Limb (tissue), 2 donors: ENCODE results near the gene SDK2.
"Not testable (repeated sequence)": the region's sequence is repeated elsewhere in the genome, so short reads cannot be mapped to it uniquely, and the experiment has no call there.

Experiments
- DNase-seq, 2 donors: peaks; one replicate each; pipeline ENCODE4 v3.0.0-alpha.2; 2016; ENCODE audit errors: extremely low spot score in 2 of 2

SDK2 gene

GRCh38 chr17:73333445-73333844 is 310.8 kb downstream of the SDK2 start:
- not testable (repeated sequence) for DNase-seq

- no peak for DNase-seq
Observed at GRCh38 chr17:73331060-73331459, 313.2 kb downstream of the SDK2 start.

DNA sequence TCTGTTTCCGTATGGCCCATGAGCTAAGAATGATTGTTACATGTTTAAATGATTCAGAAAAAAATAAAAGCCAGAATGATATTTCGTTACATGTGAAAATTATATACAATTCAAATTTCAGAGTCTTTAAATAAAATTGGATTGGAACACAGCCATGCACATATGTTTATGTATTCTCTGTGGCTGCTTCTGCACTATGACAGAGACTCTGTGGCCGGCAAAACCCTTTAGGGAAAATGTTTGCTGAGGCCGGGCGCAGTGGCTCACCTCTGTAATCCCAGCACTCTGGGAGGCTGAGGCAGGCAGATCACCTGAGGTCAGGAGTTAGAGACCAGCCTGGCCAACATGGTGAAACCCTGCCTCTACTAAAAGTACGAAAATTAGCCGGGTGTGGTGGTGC is 316.6 kb downstream of the SDK2 start:
- no peak for DNase-seq

DNA sequence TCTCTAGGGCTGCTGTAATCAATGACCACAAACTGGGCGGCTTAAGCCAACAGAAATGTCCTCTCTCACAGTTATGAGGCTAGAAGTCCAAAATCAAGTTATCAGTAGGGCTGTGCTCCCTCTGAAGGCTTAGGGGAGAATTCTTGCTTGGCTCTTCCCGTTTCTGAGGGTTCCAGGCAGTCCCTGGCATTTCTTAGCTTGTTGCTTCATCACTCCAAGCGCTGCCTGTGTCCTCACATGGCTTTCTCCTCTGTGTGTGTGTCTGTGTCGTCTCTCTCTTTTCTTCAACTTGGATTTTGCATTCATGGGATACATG is 318.8 kb downstream of the SDK2 start:
- no peak for DNase-seq

- DNase-seq, result peak in 1 of 2 donors; percentile 29
Observed at GRCh38 chr17:73324711-73325526, 319.3 kb downstream of the SDK2 start.

DNA sequence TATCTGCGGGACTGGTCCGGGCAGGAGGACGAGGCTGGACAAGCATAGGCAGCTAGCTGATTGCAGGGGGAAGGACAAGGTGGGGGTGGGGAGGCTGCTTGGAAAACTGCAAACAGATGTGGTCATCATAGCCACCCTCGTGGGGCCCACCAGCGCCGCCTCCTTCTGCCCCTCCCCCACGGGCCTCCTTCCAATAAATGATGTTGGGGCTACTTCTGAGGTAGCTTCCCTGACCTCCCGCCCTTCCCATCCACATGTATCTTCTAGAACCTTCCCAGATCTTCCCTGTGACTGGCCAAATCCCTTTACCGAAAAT is 320.1 kb downstream of the SDK2 start:
- peak in 1 of 2 donors; percentile 71 for DNase-seq

GRCh38 chr17:73323409-73324159 is 320.7 kb downstream of the SDK2 start:
- no peak for DNase-seq

GRCh38 chr17:73320601-73321264 is 323.5 kb downstream of the SDK2 start:
- no peak for DNase-seq

DNA sequence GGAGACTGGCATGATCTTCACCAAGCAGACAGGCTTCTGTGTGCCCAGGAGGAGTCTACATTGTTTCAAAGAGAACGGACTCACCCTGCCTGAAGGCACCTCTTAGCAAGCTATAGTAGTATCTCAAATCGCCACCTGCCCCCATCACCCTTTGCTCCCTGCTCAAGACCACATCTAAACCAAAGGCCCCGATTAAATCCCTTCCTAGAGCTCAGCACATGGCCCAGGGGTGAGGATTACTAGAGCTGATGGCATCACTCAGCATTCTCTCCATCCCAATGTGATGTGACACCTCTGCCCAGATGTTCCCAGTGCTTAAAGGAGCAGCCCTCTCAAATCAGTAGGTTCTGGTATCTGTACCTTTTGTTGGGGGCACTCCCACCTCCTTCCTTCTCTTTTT is 324.5 kb downstream of the SDK2 start:
- DNase-seq, result no peak

- no peak for DNase-seq
Observed at GRCh38 chr17:73318836-73319235, 325.4 kb downstream of the SDK2 start.

- no peak for DNase-seq
Observed at GRCh38 chr17:73318427-73318813, 325.8 kb downstream of the SDK2 start.

- DNase-seq, result no peak
Observed at GRCh38 chr17:73317513-73318426, 326.5 kb downstream of the SDK2 start.

DNA sequence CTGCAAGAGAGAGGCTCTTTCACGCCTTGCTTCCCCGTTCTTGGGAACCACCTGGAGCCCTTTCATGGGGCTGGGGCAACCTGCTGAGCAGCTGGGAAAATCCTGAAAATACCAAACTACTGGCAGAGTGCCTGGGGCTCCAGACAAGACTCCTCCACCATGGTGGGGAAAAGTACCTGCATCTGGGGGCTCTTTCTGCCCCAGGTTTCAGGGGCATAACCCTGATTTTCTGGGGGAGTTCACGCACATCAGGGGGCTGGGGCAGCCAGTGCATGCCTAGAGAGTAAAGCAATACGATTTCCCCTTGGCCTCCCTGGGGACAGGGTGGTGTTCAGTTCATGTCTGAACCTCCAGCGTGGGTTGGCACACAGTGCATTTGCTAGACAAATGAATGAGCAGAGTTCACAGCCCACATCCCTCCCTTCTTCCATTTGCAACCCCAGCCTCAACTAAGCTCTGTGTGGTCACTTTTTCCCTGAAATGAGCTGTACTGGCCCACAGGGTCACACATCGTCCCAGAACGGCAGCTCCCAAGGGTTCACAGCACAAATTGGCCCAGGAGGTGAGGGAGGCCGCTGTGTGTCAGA is 327.2 kb downstream of the SDK2 start:
- no peak for DNase-seq

- no peak for DNase-seq
Observed at GRCh38 chr17:73315471-73315870, 328.8 kb downstream of the SDK2 start.

DNA sequence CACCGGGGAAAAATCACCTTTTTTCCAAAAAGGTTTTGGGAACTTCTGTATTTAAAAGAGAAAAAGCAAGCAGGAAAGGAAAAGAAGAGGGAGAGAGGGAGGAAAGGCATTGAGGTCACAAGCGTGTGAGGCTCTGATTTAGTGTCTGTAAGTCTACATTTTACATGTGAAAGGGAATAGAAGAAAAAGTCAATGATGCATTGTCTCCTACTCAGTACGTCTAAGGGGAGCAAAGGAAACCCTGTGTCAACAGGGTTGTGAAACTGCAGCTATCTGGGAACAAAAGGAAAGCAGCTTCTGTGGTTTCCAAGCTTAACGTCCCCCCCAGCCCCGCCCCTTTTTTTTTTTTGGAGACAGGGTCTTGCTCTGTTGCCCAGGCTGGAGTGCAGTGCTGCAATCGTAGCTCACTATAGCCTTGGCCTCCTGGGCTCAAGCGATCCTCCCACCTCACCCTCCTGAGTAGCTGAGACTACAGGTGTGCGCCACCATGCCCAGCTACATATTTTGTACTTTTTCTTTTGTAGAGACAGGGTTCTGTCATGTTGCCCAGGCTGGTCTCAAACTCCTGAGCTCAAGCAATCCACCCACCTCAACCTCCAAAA is 330.6 kb downstream of the SDK2 start:
- DNase-seq, result no peak

- not testable (repeated sequence) for DNase-seq
Observed at GRCh38 chr17:73312887-73313286, 331.4 kb downstream of the SDK2 start.

- DNase-seq, result peak; percentile 96 to 97
Observed at GRCh38 chr17:73311781-73312641, 332.2 kb downstream of the SDK2 start, which contains the start of gene CDC42EP4. Gene CDC42EP4, minus strand, starts transcription at chr17:73312001. Its CDS starts 25,501 bp downstream, at chr17:73286500.

DNA sequence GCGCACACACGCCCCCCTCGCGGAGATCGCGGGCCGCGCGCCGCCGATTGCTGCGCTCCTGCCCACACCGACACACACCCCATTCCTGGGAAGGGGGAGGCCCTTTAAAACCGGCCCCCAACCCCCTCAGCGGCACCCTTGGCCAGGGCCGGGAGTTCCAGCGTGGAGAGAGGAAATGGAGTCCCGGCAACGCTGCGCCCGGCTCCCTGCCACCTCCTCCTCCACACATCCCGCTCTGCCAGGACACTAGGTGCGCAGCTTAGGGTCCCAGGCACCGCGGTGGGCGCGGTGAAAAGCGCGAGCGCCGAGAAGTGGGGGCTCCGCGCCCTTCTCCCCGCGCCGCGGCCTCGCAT is 332.8 kb downstream of the SDK2 start:
- no peak for DNase-seq

- peak in 1 of 2 donors; percentile 65 for DNase-seq
Observed at GRCh38 chr17:73309727-73310596, 334.3 kb downstream of the SDK2 start.
